ENCODE measurements around the gene THRB. TPM values are rescaled to one million over a fixed set of nuclear protein-coding genes. Genes with fewer than 3 reads are reported as not detected.
A peak's percentile ranks its signal among the peaks of the same experiment; 100 is the strongest.

Gene THRB
- total and polyA plus RNA-seq, 2 experiments from 2014 or later: 3.3 to 5.1 TPM

DNA sequence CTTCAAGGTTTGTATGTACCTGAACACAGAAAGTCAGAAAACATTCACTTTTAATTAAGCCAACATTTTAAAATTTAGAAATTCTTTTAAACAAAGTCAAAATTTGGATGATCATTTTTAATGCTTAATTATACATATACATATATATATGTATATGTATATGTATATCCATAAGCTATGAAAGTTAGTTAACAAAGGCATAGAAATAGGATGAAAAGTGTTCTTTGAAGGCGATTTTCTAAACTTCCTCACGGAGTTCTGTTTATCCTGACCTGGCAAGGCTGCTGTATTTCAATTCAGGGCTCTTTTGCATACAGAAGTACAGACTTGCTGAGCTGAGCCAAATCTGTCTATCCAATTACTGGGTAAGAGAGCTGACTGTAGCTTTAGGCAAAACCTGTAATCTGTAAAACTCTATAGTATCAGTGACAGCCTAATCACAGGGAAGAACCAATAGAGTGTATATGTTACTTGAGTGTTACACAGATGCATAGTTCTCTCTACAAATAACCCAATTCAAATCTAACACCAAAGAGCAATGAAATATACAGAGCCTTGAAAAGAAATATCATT is 32.1 kb upstream of the THRB start:
- H3K9me3 ChIP-seq (ENCODE audit: low read depth): no peaks in the 10 kb centered on the region
- no peaks in the 10 kb centered on the region for H3K4me1 ChIP-seq (ENCODE audit: insufficient read depth)
- no peak for DNase-seq
- in situ Hi-C loops (cut with MboI): no loop called here
- H2AFZ ChIP-seq: no peak overlapping the region
- no peaks in the 10 kb centered on the region for H3K27me3 ChIP-seq (replicated peaks; ENCODE audit: insufficient read depth)
- H3K4me2 ChIP-seq (ENCODE audit: unreplicated experiment): no peak overlapping the region
- no peaks in the 10 kb centered on the region for H3K9me2 ChIP-seq (ENCODE audit: insufficient read depth)
- no peaks in the 10 kb centered on the region for H3K79me2 ChIP-seq (ENCODE audit: insufficient read depth)
- H3K9ac ChIP-seq: no peak overlapping the region
- TF ChIP-seq EZH2phosphoT487 (IDR thresholded peaks at IDR 0.05; ENCODE audit: insufficient read depth, low read depth): no peak
- H3K27ac ChIP-seq: no peak overlapping the region
- no peaks in the 10 kb centered on the region for H4K20me1 ChIP-seq (ENCODE audit: insufficient read depth)
- WGBS, 2 experiments (ENCODE audit: low coverage in 1 of 2, low lambda C conversion rate in 2 of 2, missing lambda C conversion rate in 2 of 2): 93 to 98% methylated on average over 2 of the region's 2 CpGs
- no peaks in the 10 kb centered on the region for H3K36me3 ChIP-seq (ENCODE audit: low read depth)
- H3F3A ChIP-seq (ENCODE audit: insufficient read depth): no peaks in the 10 kb centered on the region
- H3K4me3 ChIP-seq: no peak overlapping the region

DNA sequence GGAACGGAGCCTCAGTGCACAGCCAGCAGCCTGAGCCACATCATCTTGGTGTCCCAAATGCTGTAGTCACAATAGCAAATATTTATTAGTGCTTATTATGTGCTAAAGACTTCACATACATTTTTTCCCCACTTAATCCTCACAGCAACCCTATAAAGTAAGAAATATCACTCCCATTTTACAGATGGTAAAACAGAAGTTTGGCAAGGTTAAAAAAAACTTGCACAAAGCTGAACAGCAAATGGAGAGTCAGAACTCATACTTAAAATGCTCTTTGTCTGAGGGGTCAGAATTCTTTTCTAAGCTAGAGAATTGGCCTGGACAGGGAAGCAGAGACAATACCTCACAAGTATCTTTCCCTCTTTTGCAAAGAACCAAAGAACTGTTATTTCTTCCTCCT is 30.9 kb upstream of the THRB start:
- TF ChIP-seq EZH2phosphoT487 (IDR thresholded peaks at IDR 0.05; ENCODE audit: insufficient read depth, low read depth) (no peak), EZH2 (IDR thresholded peaks at IDR 0.05; ENCODE audit: insufficient read depth, poor library complexity, severe bottlenecking) (no peak)
- Histone ChIP-seq H3F3A (ENCODE audit: insufficient read depth) (no peaks in the 10 kb centered on the region), H3K9ac (no peak overlapping the region), H2AFZ (no peak overlapping the region), H3K27me3 (replicated peaks; ENCODE audit: insufficient read depth) (no peaks in the 10 kb centered on the region), H3K79me2 (ENCODE audit: insufficient read depth) (no peaks in the 10 kb centered on the region), H3K36me3 (ENCODE audit: low read depth) (no peaks in the 10 kb centered on the region), H3K9me3 (ENCODE audit: low read depth) (no peaks in the 10 kb centered on the region), H3K4me2 (ENCODE audit: unreplicated experiment) (no peak overlapping the region), H3K27ac (no peak overlapping the region), H3K9me2 (ENCODE audit: insufficient read depth) (no peaks in the 10 kb centered on the region), H4K20me1 (ENCODE audit: insufficient read depth) (no peaks in the 10 kb centered on the region), H3K4me3 (no peak overlapping the region), H3K4me1 (ENCODE audit: insufficient read depth) (no peaks in the 10 kb centered on the region)
- 85 to 100% methylated on average over 1 of the region's 1 CpG for WGBS, 2 experiments (ENCODE audit: low coverage in 1 of 2, low lambda C conversion rate in 2 of 2, missing lambda C conversion rate in 2 of 2)
- in situ Hi-C loops (cut with MboI): no loop called here
- DNase-seq: no peak

DNA sequence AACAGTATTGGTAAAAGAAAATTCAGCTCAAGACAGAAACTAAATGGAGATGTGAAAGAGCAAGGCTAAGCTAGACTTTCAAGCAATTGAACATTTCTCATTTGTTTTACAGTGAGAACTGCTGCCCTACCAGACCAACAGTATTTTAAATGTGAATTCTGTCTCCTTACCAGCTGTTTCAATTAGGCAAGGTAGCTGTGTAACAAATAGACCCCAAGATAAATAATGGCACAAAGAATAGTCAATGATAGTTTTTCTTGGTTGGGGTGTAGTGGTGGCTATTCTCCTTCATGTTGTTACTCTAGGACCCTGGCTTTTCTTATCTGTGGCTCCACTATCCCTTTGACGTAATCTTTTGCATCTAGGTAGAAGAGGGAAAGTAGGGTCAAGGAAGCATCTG is 30.4 kb upstream of the THRB start:
- H3K4me3 ChIP-seq: no peak overlapping the region
- H3K36me3 ChIP-seq (ENCODE audit: low read depth): no peaks in the 10 kb centered on the region
- no peaks in the 10 kb centered on the region for H3K79me2 ChIP-seq (ENCODE audit: insufficient read depth)
- no peaks in the 10 kb centered on the region for H3K9me3 ChIP-seq (ENCODE audit: low read depth)
- no peak overlapping the region for H3K27ac ChIP-seq
- no peak overlapping the region for H3K9ac ChIP-seq
- no peaks in the 10 kb centered on the region for H4K20me1 ChIP-seq (ENCODE audit: insufficient read depth)
- H3K27me3 ChIP-seq (replicated peaks; ENCODE audit: insufficient read depth): 0 out of 2 replicates have a peak, but pooled peaks cover 4% of the 10 kb centered on the region
- H3K4me2 ChIP-seq (ENCODE audit: unreplicated experiment): no peak overlapping the region
- in situ Hi-C loops (cut with MboI): no loop called here
- H3F3A ChIP-seq (ENCODE audit: insufficient read depth): no peaks in the 10 kb centered on the region
- DNase-seq: no peak
- H3K9me2 ChIP-seq (ENCODE audit: insufficient read depth): no peaks in the 10 kb centered on the region
- TF ChIP-seq EZH2 (IDR thresholded peaks at IDR 0.05; ENCODE audit: insufficient read depth, poor library complexity, severe bottlenecking) (no peak), EZH2phosphoT487 (IDR thresholded peaks at IDR 0.05; ENCODE audit: insufficient read depth, low read depth) (no peak)
- H2AFZ ChIP-seq: no peak overlapping the region
- no peaks in the 10 kb centered on the region for H3K4me1 ChIP-seq (ENCODE audit: insufficient read depth)
- 95 to 96% methylated on average over 1 of the region's 1 CpG for WGBS, 2 experiments (ENCODE audit: low coverage in 1 of 2, low lambda C conversion rate in 2 of 2, missing lambda C conversion rate in 2 of 2)

GRCh38 chr3:24523988-24524727 is 29.5 kb upstream of the THRB start:
- Histone ChIP-seq H3K27ac (no peak overlapping the region), H2AFZ (no peak overlapping the region), H3K4me3 (no peak overlapping the region), H3K4me1 (ENCODE audit: insufficient read depth) (no peaks in the 10 kb centered on the region), H3K36me3 (ENCODE audit: low read depth) (no peaks in the 10 kb centered on the region), H3K9me3 (ENCODE audit: low read depth) (no peaks in the 10 kb centered on the region), H3K9me2 (ENCODE audit: insufficient read depth) (no peaks in the 10 kb centered on the region), H3F3A (ENCODE audit: insufficient read depth) (no peaks in the 10 kb centered on the region), H3K27me3 (replicated peaks; ENCODE audit: insufficient read depth) (0 out of 2 replicates have a peak, but pooled peaks cover 5% of the 10 kb centered on the region), H3K4me2 (ENCODE audit: unreplicated experiment) (no peak overlapping the region), H3K9ac (no peak overlapping the region), H3K79me2 (ENCODE audit: insufficient read depth) (no peaks in the 10 kb centered on the region), H4K20me1 (ENCODE audit: insufficient read depth) (no peaks in the 10 kb centered on the region)
- TF ChIP-seq EZH2 (IDR thresholded peaks at IDR 0.05; ENCODE audit: insufficient read depth, poor library complexity, severe bottlenecking) (no peak), EZH2phosphoT487 (IDR thresholded peaks at IDR 0.05; ENCODE audit: insufficient read depth, low read depth) (no peak)
- DNase-seq: peak; percentile 6
- whole genome bisulfite sequencing, 2 experiments (ENCODE audit: low coverage in 1 of 2, low lambda C conversion rate in 2 of 2, missing lambda C conversion rate in 2 of 2): 67 to 68% methylated on average over 3 of the region's 3 CpGs
- in situ Hi-C loops (cut with MboI): no loop called here

Measured in GM23248 (cell line).